NCI-H345 treated with DMSO at 0.1 percent for 48 hours (cell line): ENCODE data around the gene AGTRAP.

ENCODE experiments used
- DNase-seq: peaks from one replicate; lab custom pipeline; 2025; ENCODE audit not compliant: unreplicated experiment; lab: John Stamatoyannopoulos, UW

Gene AGTRAP

GRCh38 chr1:11781297-11781696, 45.4 kb downstream of the AGTRAP start:
- no peak for DNase-seq

- no peak for DNase-seq
These were observed 46.3 kb downstream of the AGTRAP start for GRCh38 chr1:11782127-11782708.

- no peak for DNase-seq
These were observed 47.6 kb downstream of the AGTRAP start for GRCh38 chr1:11783556-11783955.

- no peak for DNase-seq
These were observed 48.5 kb downstream of the AGTRAP start for GRCh38 chr1:11784256-11784992.

- DNase-seq: no peak
These were observed 49.2 kb downstream of the AGTRAP start for GRCh38 chr1:11784993-11785769.

- DNase-seq: no peak
These were observed 50.2 kb downstream of the AGTRAP start for GRCh38 chr1:11786168-11786567.

- DNase-seq: no peak
These were observed 51.4 kb downstream of the AGTRAP start for GRCh38 chr1:11787251-11787803.

- no peak for DNase-seq
These were observed 52.0 kb downstream of the AGTRAP start for GRCh38 chr1:11787804-11788436.

- no peak for DNase-seq
These were observed 52.7 kb downstream of the AGTRAP start for GRCh38 chr1:11788549-11789053.

- DNase-seq: no peak
These were observed 53.5 kb downstream of the AGTRAP start for GRCh38 chr1:11789126-11790067.

- DNase-seq: no peak
These were observed 54.4 kb downstream of the AGTRAP start for GRCh38 chr1:11790101-11790879.

GRCh38 chr1:11790880-11791715, 55.2 kb downstream of the AGTRAP start:
- no peak for DNase-seq

- DNase-seq: no peak
These were observed 56.2 kb downstream of the AGTRAP start for GRCh38 chr1:11792106-11792505.

- no peak for DNase-seq
These were observed 57.9 kb downstream of the AGTRAP start for GRCh38 chr1:11793819-11794218.

GRCh38 chr1:11794446-11795237, 58.7 kb downstream of the AGTRAP start:
- no peak for DNase-seq

- DNase-seq: no peak
These were observed 59.4 kb downstream of the AGTRAP start for GRCh38 chr1:11795238-11795890.
